Thymus (tissue), 11 donors: ENCODE measurements around the gene MACROD2. TPM values are rescaled to one million over a fixed set of nuclear protein-coding genes. Genes with fewer than 3 reads are reported as not detected.
"Not testable (repeated sequence)": the region's sequence is repeated elsewhere in the genome, so short reads cannot be mapped to it uniquely, and the experiment has no call there.

Experiments used
- DNase-seq, 9 donors: peaks; one replicate each; pipeline ENCODE4 v3.0.0-alpha.2; 2013; ENCODE audit warnings: low spot score in 9 of 9, low read depth in 6 of 9, missing footprints in 1 of 9
- H3K27ac ChIP-seq, 2 donors: one replicate each; pipeline ENCODE4 v1.5.1; 2013; ENCODE audit warnings: control low read depth in 1 of 2, low read depth in 1 of 2, low read length in 1 of 2, mild to moderate bottlenecking in 1 of 2, moderate library complexity in 1 of 2
- H3K27me3 ChIP-seq, 2 donors: one replicate each; pipeline ENCODE4 v1.5.1; 2013; ENCODE audit warnings: low read length in 1 of 2; ENCODE audit not compliant: control insufficient read depth in 2 of 2, insufficient read depth in 1 of 2
- H3K36me3 ChIP-seq, 2 donors: one replicate each; pipeline ENCODE4 v1.5.1; 2013; ENCODE audit warnings: low read length in 1 of 2, mild to moderate bottlenecking in 1 of 2, moderate library complexity in 1 of 2; ENCODE audit not compliant: control insufficient read depth in 2 of 2, insufficient read depth in 2 of 2
- H3K4me1 ChIP-seq, 2 donors: one replicate each; pipeline ENCODE4 v1.5.1; 2013; ENCODE audit warnings: low read length in 2 of 2; ENCODE audit not compliant: control insufficient read depth in 2 of 2, insufficient read depth in 2 of 2
- H3K4me3 ChIP-seq, 2 donors: one replicate each; pipeline ENCODE4 v1.5.1; 2013; ENCODE audit warnings: low read length in 2 of 2, control low read depth in 1 of 2, mild to moderate bottlenecking in 1 of 2
- H3K9me3 ChIP-seq, 2 donors: one replicate each; pipeline ENCODE4 v1.5.1; 2013; ENCODE audit warnings: low read length in 1 of 2, mild to moderate bottlenecking in 1 of 2; ENCODE audit not compliant: control insufficient read depth in 2 of 2, insufficient read depth in 1 of 2
- WGBS: extraction: QIAGEN DNeasy Blood & Tissue Kit; methylation state at CpG from one replicate; pipeline ENCODE4 v1.1.7; 2013; 5-methylcytosine and 5-hydroxymethylcytosine counted together
- polyA plus RNA-seq: library from polyadenylated mRNA; stranded (reverse); fragments of 200-250 nt; gene quantifications from one replicate; pipeline ENCODE4 v1.2.3, GENCODE V29; 2013
- total RNA-seq: library from RNA; stranded (reverse); fragments of 120-200 nt; gene quantifications from one replicate; pipeline ENCODE4 v1.2.4, GENCODE V29; 2013
- donor health status: healthy.

Gene MACROD2
- total and polyA plus RNA-seq, 2 donors: 1.6 to 4.2 TPM

GRCh38 chr20:14996883-14997672 is 1001.8 kb downstream of the MACROD2 start:
- no peaks in the 10 kb centered on the region for H3K36me3 ChIP-seq
- no peak overlapping the region for H3K4me3 ChIP-seq
- no peaks in the 10 kb centered on the region for H3K4me1 ChIP-seq
- WGBS: 94% methylated on average over 2 of the region's 2 CpGs
- DNase-seq: no peak
- no peaks in the 10 kb centered on the region for H3K27me3 ChIP-seq
- peaks cover 0 to 3% of the 10 kb centered on the region in 2 donors for H3K9me3 ChIP-seq
- no peak overlapping the region for H3K27ac ChIP-seq

GRCh38 chr20:14997791-14998190 is 1002.5 kb downstream of the MACROD2 start:
- DNase-seq: no peak
- Histone ChIP-seq H3K27me3 (no peaks in the 10 kb centered on the region), H3K27ac (no peak overlapping the region), H3K9me3 (peaks cover 0 to 3% of the 10 kb centered on the region in 2 donors), H3K4me3 (no peak overlapping the region), H3K36me3 (no peaks in the 10 kb centered on the region), H3K4me1 (no peaks in the 10 kb centered on the region)
- 94% methylated on average over 3 of the region's 3 CpGs for WGBS

DNA sequence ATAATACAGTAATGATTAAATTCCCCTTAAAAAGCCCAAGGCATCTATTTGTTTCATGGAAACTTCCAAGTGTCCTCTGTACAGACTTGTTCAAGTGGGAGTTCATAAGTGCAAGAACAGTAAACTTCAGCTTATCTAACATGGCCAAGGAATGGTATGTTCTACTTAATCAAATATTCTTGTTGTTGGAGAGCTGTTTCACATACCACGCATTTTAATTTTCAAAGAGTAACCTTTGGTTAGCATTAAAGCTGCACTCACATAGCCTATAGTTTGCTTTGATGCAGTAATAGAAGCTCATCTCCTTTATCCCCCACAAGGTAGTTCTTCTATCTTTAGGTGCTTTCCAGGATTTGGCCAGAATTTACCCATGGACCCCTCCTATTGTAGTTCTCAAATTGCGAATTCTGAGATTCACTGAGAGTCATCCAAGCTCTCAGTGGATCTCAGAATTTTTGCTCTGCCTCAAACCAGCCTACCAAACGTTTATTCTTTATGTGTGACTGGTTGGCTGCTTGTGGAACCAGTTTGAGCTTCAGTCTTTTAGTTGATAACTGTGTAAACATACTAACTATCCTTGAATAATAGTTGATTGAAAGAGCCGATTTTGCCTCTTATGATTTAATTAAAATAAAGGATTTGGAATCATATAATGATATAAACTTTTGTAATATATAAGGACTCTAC is 1010.1 kb downstream of the MACROD2 start:
- Histone ChIP-seq H3K36me3 (no peaks in the 10 kb centered on the region), H3K27me3 (no peaks in the 10 kb centered on the region), H3K9me3 (no peaks in the 10 kb centered on the region), H3K4me1 (no peaks in the 10 kb centered on the region), H3K27ac (no peak overlapping the region), H3K4me3 (no peak overlapping the region)
- WGBS: 90% methylated on average over 4 of the region's 4 CpGs
- peak in 1 of 9 donors; percentile 17 for DNase-seq

DNA sequence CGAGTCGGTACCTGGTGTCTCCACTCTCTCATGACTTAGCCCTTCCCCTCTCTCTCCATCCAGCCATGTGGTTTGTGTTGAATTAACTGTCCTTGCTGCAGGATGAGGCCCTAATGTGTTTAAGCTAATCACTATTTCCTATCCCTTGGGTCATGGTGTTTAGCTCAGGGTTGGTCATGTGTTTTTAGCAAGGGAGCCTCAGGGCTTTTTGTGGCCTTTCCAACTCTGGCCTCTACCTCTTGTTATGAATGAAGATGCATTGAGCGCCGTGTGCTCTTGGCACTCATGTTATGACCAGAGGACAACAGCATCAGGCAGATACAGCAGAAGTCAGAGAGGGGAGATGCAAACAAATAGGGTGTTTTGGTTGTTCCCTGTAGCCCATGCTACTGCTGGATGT is 1016.3 kb downstream of the MACROD2 start:
- no peaks in the 10 kb centered on the region for H3K36me3 ChIP-seq

GRCh38 chr20:15012566-15012965 is 1017.2 kb downstream of the MACROD2 start:
- WGBS: 14% methylated on average over 6 of the region's 6 CpGs
- H3K27me3 ChIP-seq: no peaks in the 10 kb centered on the region
- peaks cover 0 to 4% of the 10 kb centered on the region in 2 donors for H3K9me3 ChIP-seq

More for the DNA sequence above, 1016.3 kb downstream of the MACROD2 start:
- no peak overlapping the region for H3K4me3 ChIP-seq
- H3K9me3 ChIP-seq: no peaks in the 10 kb centered on the region
- 99% methylated on average over 4 of the region's 4 CpGs for WGBS
- DNase-seq: no peak
- H3K4me1 ChIP-seq: peaks cover 22 to 25% of the 10 kb centered on the region in 2 donors
- peak overlapping the region in 1 of 2 donors; percentile 90 for H3K27ac ChIP-seq
- no peaks in the 10 kb centered on the region for H3K27me3 ChIP-seq

GRCh38 chr20:15016875-15017274 is 1021.6 kb downstream of the MACROD2 start:
- peaks cover 19 to 20% of the 10 kb centered on the region in 2 donors for H3K4me1 ChIP-seq
- not testable (repeated sequence) for H3K9me3 ChIP-seq, H3K27ac ChIP-seq, H3K4me3 ChIP-seq, H3K27me3 ChIP-seq, DNase-seq, H3K36me3 ChIP-seq
- WGBS: 96% methylated on average over 1 of the region's 1 CpG

More at GRCh38 chr20:15012566-15012965, 1017.2 kb downstream of the MACROD2 start:
- Histone ChIP-seq H3K4me3 (no peak overlapping the region), H3K27ac (peak overlapping the region; percentile 66 to 90), H3K36me3 (no peaks in the 10 kb centered on the region), H3K4me1 (peaks cover 22 to 25% of the 10 kb centered on the region in 2 donors)
- peak; percentile 42 to 86 (median 57) for DNase-seq

- Histone ChIP-seq H3K9me3 (peaks cover 0 to 8% of the 10 kb centered on the region in 2 donors), H3K27me3 (no peaks in the 10 kb centered on the region), H3K27ac (no peak overlapping the region), H3K4me1 (peaks cover 0 to 2% of the 10 kb centered on the region in 2 donors), H3K4me3 (no peak overlapping the region), H3K36me3 (no peaks in the 10 kb centered on the region)
- DNase-seq: no peak
- 95% methylated on average over 11 of the region's 11 CpGs for WGBS
These were observed 1023.6 kb downstream of the MACROD2 start for GRCh38 chr20:15018966-15019365.

GRCh38 chr20:15020845-15021244 is 1025.5 kb downstream of the MACROD2 start:
- 94% methylated on average over 9 of the region's 9 CpGs for whole genome bisulfite sequencing
- H3K27ac ChIP-seq: no peak overlapping the region
- no peak for DNase-seq
- no peaks in the 10 kb centered on the region for H3K27me3 ChIP-seq
- peaks cover 0 to 2% of the 10 kb centered on the region in 2 donors for H3K4me1 ChIP-seq
- H3K9me3 ChIP-seq: peaks cover 0 to 8% of the 10 kb centered on the region in 2 donors
- H3K4me3 ChIP-seq: no peak overlapping the region
- H3K36me3 ChIP-seq: no peaks in the 10 kb centered on the region

DNA sequence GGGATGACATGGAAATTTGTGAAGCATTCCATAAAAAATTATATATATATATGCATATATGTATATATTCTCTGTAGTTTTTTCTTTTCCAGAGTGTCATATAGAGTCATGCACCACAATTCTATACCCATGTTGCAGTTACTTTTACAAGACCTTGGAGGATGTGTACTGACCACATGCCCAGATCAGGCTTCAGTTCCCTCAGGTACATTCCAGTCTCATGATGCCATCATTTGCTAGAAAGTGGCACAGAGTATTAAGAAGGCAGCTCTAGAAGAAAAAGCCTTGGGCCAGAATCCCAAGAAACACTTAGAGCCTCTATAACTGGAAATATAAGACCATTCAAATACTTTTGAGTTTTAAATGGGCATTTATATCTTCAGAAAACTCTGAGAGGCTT is 1027.6 kb downstream of the MACROD2 start:
- Histone ChIP-seq H3K36me3 (no peaks in the 10 kb centered on the region), H3K4me1 (no peaks in the 10 kb centered on the region), H3K9me3 (peaks cover 0 to under 1% of the 10 kb centered on the region in 2 donors), H3K27me3 (no peaks in the 10 kb centered on the region), H3K27ac (no peak overlapping the region), H3K4me3 (no peak overlapping the region)
- DNase-seq: no peak
